H1 (cell line): ENCODE results near the gene KRTAP12-2. TPM values are rescaled to one million over a fixed set of nuclear protein-coding genes. Genes with fewer than 3 reads are reported as not detected.

Experiments
- CTCF ChIA-PET: fragments of 300-600 bp; sonication (Branson Sonifier 250); formaldehyde crosslinking; loops from one replicate; lab custom pipeline; 2021; ENCODE audit not compliant: partially characterized antibody; lab: Charles Lee
- POLR2A ChIA-PET: fragments of 300-600 bp; sonication (Branson Sonifier 250); formaldehyde crosslinking; loops from one replicate; lab custom pipeline; 2021; ENCODE audit warnings: inconsistent platforms; ENCODE audit not compliant: partially characterized antibody; lab: Charles Lee
- DNase-seq, 2 experiments: peaks; one replicate each; pipeline versions ENCODE4 v3.0.0 to v3.0.0-alpha.2; 2010 to 2022; ENCODE audit warnings: low spot score in 2 of 2, low read depth in 1 of 2, mixed read lengths in 1 of 2
- FAIRE-seq: peaks from 2 replicates; lab custom pipeline; 2011; peaks lifted over from hg19 to GRCh38; lab: Jason Lieb, UNC
- H2AFZ ChIP-seq: 2 replicates; pipeline ENCODE4 v1.8.1; 2012; ENCODE audit warnings: low read length, inconsistent platforms
- H2AK5ac ChIP-seq: 2 replicates; pipeline ENCODE4 v1.6.1; 2013; ENCODE audit warnings: low read depth, low read length
- H2BK120ac ChIP-seq: replicated peaks from 2 replicates; pipeline ENCODE3; 2013; ENCODE audit warnings: low read depth, low read length, inconsistent platforms
- H2BK12ac ChIP-seq: 2 replicates; pipeline ENCODE4 v1.6.1; 2013; ENCODE audit warnings: low read depth, low read length
- H2BK15ac ChIP-seq: 2 replicates; pipeline ENCODE4 v1.6.1; 2013; ENCODE audit warnings: low read length
- H2BK20ac ChIP-seq: 2 replicates; pipeline ENCODE4 v1.6.1; 2013; ENCODE audit warnings: low read length
- H2BK5ac ChIP-seq: 2 replicates; pipeline ENCODE4 v1.6.1; 2013; ENCODE audit warnings: low read depth, low read length
- H3K14ac ChIP-seq: 2 replicates; pipeline ENCODE4 v1.6.1; 2013; ENCODE audit warnings: inconsistent platforms; ENCODE audit not compliant: insufficient read length
- H3K18ac ChIP-seq: 2 replicates; pipeline ENCODE4 v1.6.1; 2013; ENCODE audit warnings: low read length; ENCODE audit errors: extremely low read depth
- H3K23ac ChIP-seq: 2 replicates; pipeline ENCODE4 v1.6.1; 2013; ENCODE audit warnings: inconsistent platforms; ENCODE audit not compliant: insufficient read length
- H3K23me2 ChIP-seq: 2 replicates; pipeline ENCODE4 v1.6.1; 2013; ENCODE audit warnings: low read depth, low read length
- H3K27ac ChIP-seq: 2 replicates; pipeline ENCODE4 v1.6.1; 2011; ENCODE audit warnings: low read depth, low read length, inconsistent platforms
- H3K27me3 ChIP-seq, 4 experiments: replicated peaks in 1 of 4; 1 replicate in 1 of 4; 2 replicates in 3 of 4; pipeline versions ENCODE4 v1.6.1 to v1.8.1; 2011 to 2013; ENCODE audit warnings: low read length in 3 of 4, mild to moderate bottlenecking in 3 of 4, inconsistent platforms in 2 of 4, mixed read lengths in 2 of 4, moderate library complexity in 1 of 4; ENCODE audit not compliant: control insufficient read depth in 3 of 4, insufficient read depth in 3 of 4; ENCODE audit errors: extremely low read depth in 1 of 4
- H3K36me3 ChIP-seq, 4 experiments: 2 replicates each; pipeline versions ENCODE4 v1.6.1 to v1.8.1; 2011 to 2013; ENCODE audit warnings: mild to moderate bottlenecking in 4 of 4, low read length in 3 of 4, moderate library complexity in 2 of 4, control low read depth in 1 of 4, inconsistent platforms in 1 of 4; ENCODE audit not compliant: insufficient read depth in 4 of 4, control insufficient read depth in 2 of 4
- H3K4ac ChIP-seq: replicated peaks from 2 replicates; pipeline ENCODE3; 2013; ENCODE audit warnings: low read length, low read depth, mixed read lengths, inconsistent platforms; ENCODE audit not compliant: insufficient read length
- H3K4me1 ChIP-seq, 4 experiments: replicated peaks in 1 of 4; 1 replicate in 1 of 4; 2 replicates in 3 of 4; pipeline versions ENCODE4 v1.6.1 to v1.8.1; 2011 to 2013; ENCODE audit warnings: low read length in 3 of 4, inconsistent platforms in 2 of 4, mixed read lengths in 1 of 4; ENCODE audit not compliant: insufficient read depth in 4 of 4, control insufficient read depth in 3 of 4
- H3K4me2 ChIP-seq, 2 experiments: 2 replicates each; pipeline versions ENCODE4 v1.6.1 to v1.8.1; 2011 to 2013; ENCODE audit warnings: low read depth in 2 of 2, low read length in 2 of 2, control low read depth in 1 of 2, inconsistent platforms in 1 of 2, mild to moderate bottlenecking in 1 of 2; ENCODE audit not compliant: insufficient read depth in 1 of 2
- H3K4me3 ChIP-seq, 4 experiments: fragments of 200-600, 300-600 bp in 1 of 4; sonication (generic), shearing (Covaris generic), sonication (Bioruptor Twin) in 1 of 4; 2 replicates each; pipeline versions ENCODE4 v1.5.1 to v1.8.1; 2011 to 2016; ENCODE audit warnings: low read length in 4 of 4, low read depth in 3 of 4, control low read depth in 2 of 4, inconsistent platforms in 2 of 4, mild to moderate bottlenecking in 2 of 4, mixed read lengths in 1 of 4, moderate library complexity in 1 of 4; ENCODE audit not compliant: insufficient read depth in 2 of 4; ENCODE audit errors: extremely low read depth in 1 of 4
- H3K56ac ChIP-seq: replicated peaks from 2 replicates; pipeline ENCODE3; 2013; ENCODE audit warnings: low read depth, mild to moderate bottlenecking, mixed read lengths, low read length, inconsistent platforms; ENCODE audit not compliant: insufficient read length
- H3K79me1 ChIP-seq: 2 replicates; pipeline ENCODE4 v1.6.1; 2013; ENCODE audit warnings: low read depth, low read length, control low read depth
- H3K79me2 ChIP-seq, 2 experiments: 2 replicates each; pipeline versions ENCODE4 v1.6.1 to v1.8.1; 2012 to 2013; ENCODE audit warnings: low read length in 2 of 2, mild to moderate bottlenecking in 2 of 2, inconsistent platforms in 1 of 2; ENCODE audit not compliant: insufficient read depth in 2 of 2, control insufficient read depth in 1 of 2
- H3K9ac ChIP-seq, 4 experiments: replicated peaks in 1 of 4; 1 replicate in 1 of 4; 2 replicates in 3 of 4; pipeline versions ENCODE4 v1.6.1 to v1.8.1; 2011 to 2013; ENCODE audit warnings: low read depth in 3 of 4, low read length in 3 of 4, control low read depth in 2 of 4, mild to moderate bottlenecking in 2 of 4, moderate library complexity in 2 of 4, inconsistent platforms in 1 of 4; ENCODE audit errors: extremely low read depth in 1 of 4
- H3K9me3 ChIP-seq, 2 experiments: 2 replicates each; pipeline versions ENCODE4 v1.6.1 to v1.8.1; 2012 to 2013; ENCODE audit warnings: mild to moderate bottlenecking in 2 of 2, moderate library complexity in 2 of 2, control low read depth in 1 of 2, inconsistent platforms in 1 of 2, low read depth in 1 of 2, low read length in 1 of 2, mixed read lengths in 1 of 2; ENCODE audit not compliant: insufficient read depth in 2 of 2
- H4K20me1 ChIP-seq, 2 experiments: replicated peaks in 1 of 2; 2 replicates each; pipeline versions ENCODE3 to v1.8.1; 2011 to 2013; ENCODE audit warnings: inconsistent platforms in 2 of 2, low read length in 2 of 2, mild to moderate bottlenecking in 1 of 2; ENCODE audit not compliant: insufficient read depth in 2 of 2, control insufficient read depth in 1 of 2
- H4K5ac ChIP-seq: 2 replicates; pipeline ENCODE4 v1.6.1; 2013; ENCODE audit warnings: low read length, low read depth, mixed read lengths, inconsistent platforms; ENCODE audit not compliant: insufficient read length
- H4K8ac ChIP-seq: 2 replicates; pipeline ENCODE4 v1.8.0; 2013; ENCODE audit warnings: mild to moderate bottlenecking, moderate library complexity, low read length, inconsistent platforms; ENCODE audit not compliant: insufficient read depth; ENCODE audit errors: extremely low read depth
- H4K91ac ChIP-seq: replicated peaks from 2 replicates; pipeline ENCODE3; 2013; ENCODE audit warnings: low read length, mixed read lengths, inconsistent platforms; ENCODE audit not compliant: insufficient read length
- CREB1 ChIP-seq: IDR thresholded peaks from 2 replicates; pipeline ENCODE4 v1.6.1; 2012; ENCODE audit warnings: inconsistent platforms
- CTCF ChIP-seq, 3 experiments: IDR thresholded peaks; 1 replicate in 2 of 3; 2 replicates in 1 of 3; pipeline versions ENCODE4 v1.5.1 to v1.6.1; 2011; ENCODE audit warnings: low read length in 3 of 3, mild to moderate bottlenecking in 3 of 3, inconsistent platforms in 2 of 3, low read depth in 1 of 3, moderate library complexity in 1 of 3; ENCODE audit not compliant: insufficient read depth in 1 of 3; ENCODE audit errors: control extremely low read depth in 1 of 3
- WGBS, 2 experiments: shearing (Covaris generic) in 1 of 2; methylation state at CpG; one replicate each; pipeline versions ENCODE4 v1.1.6 to v1.1.7; 2013 to 2015; ENCODE audit warnings: low lambda C conversion rate in 2 of 2, mixed read lengths in 2 of 2, inconsistent platforms in 1 of 2, low coverage in 1 of 2, missing lambda C conversion rate in 1 of 2; ENCODE audit not compliant: insufficient replicate concordance in 2 of 2, insufficient coverage in 1 of 2, insufficient read length in 1 of 2; ENCODE audit errors: extremely low coverage in 1 of 2, missing lambda C conversion rate in 1 of 2; 5-methylcytosine and 5-hydroxymethylcytosine counted together
- polyA plus RNA-seq, 7 experiments: library from polyadenylated mRNA; depleted of rRNA in 3 of 7; stranded (reverse) in 5 of 7; unstranded in 2 of 7; fragments of >200 nt in 5 of 7; fragments of 200-250 nt in 2 of 7; gene quantifications; 1 replicate in 5 of 7; 2 replicates in 1 of 7; 4 replicates in 1 of 7; pipeline versions ENCODE4 v1.2.1 to v1.2.3, GENCODE V29; 2011 to 2013; ENCODE audit warnings: missing spikeins in 2 of 7, mixed read lengths in 2 of 7
- total RNA-seq: library from RNA; stranded (reverse); fragmentation: NEBNext Ultra II Directional; extraction: Animal tissue kit (Norgen Biotek cat#: 25700); gene quantifications from 2 replicates; pipeline ENCODE4 v1.2.1, GENCODE V29; 2021

The KRTAP12-2 gene
- total and polyA plus RNA-seq, 2 of the 8 experiments (the other 6 are each of a cell fraction or from before 2014, with no cell fraction given): 0.50 TPM; not detected in 1

- no peak overlapping the region for H3K18ac ChIP-seq
- H3K36me3 ChIP-seq: no peaks in the 10 kb centered on the region
- H3K4me1 ChIP-seq: peaks cover 0 to 30% (median 16%) of the 10 kb centered on the region in 4 experiments; a peak in 6 of 7 replicates
- no peak overlapping the region for H2AFZ ChIP-seq
- H3K14ac ChIP-seq: no peak overlapping the region
- peak overlapping the region; percentile 58 for H2BK120ac ChIP-seq
- TF ChIP-seq CTCF (IDR thresholded peaks at IDR 0.05; ENCODE audit: control extremely low read depth in 1 of 3, insufficient read depth in 1 of 3, low read depth in 1 of 3, low read length in 3 of 3): no peak
- no peak for TF ChIP-seq CREB1
- peak overlapping the region; percentile 53; the same call in 1 of the 2 replicates for H2BK15ac ChIP-seq
- H4K5ac ChIP-seq: no peak overlapping the region
- FAIRE-seq (no peak), DNase-seq (no peak)
- H4K20me1 ChIP-seq: no peaks in the 10 kb centered on the region
- no peak overlapping the region for H3K9ac ChIP-seq
- ChIA-PET CTCF (interaction anchor here (0.6 to 3.8 kb wide), 7 partner anchors 10 to 443 kb away, joined by 3 to 13 read pairs (median 3); no protein-coding TSS in a partner anchor), POLR2A (interaction anchor here (1.4 to 2.2 kb wide), 3 partner anchors 12 to 178 kb away, joined by 4 read pairs; partner anchors contain the start of gene KRTAP10-4)
- H3K9me3 ChIP-seq: peaks cover 0 to 4% of the 10 kb centered on the region in 2 experiments; a peak in 1 of 4 replicates
- H3K79me1 ChIP-seq: peaks cover 3% of the 10 kb centered on the region; the same call in 1 of the 2 replicates
- WGBS, 2 experiments: 92% methylated on average over 8 of the region's 8 CpGs; no CpG with 5 or more reads in 1 of the 2 experiments
- H4K8ac ChIP-seq: no peak overlapping the region
- H2BK5ac ChIP-seq: no peak overlapping the region; the same call in 1 of the 2 replicates
- H3K27me3 ChIP-seq: no peaks in the 10 kb centered on the region
- no peak overlapping the region for H2BK12ac ChIP-seq
- no peak overlapping the region for H3K4me3 ChIP-seq
- no peak overlapping the region for H3K4me2 ChIP-seq
- H3K56ac ChIP-seq: no peak overlapping the region
- H3K27ac ChIP-seq: no peak overlapping the region
- peak overlapping the region; percentile 72 for H3K4ac ChIP-seq
- H3K23me2 ChIP-seq: no peaks in the 10 kb centered on the region
- H4K91ac ChIP-seq: no peak overlapping the region
- H3K79me2 ChIP-seq: no peaks in the 10 kb centered on the region
- H3K23ac ChIP-seq: no peak overlapping the region
- no peak overlapping the region for H2AK5ac ChIP-seq
- H2BK20ac ChIP-seq: no peak overlapping the region
Observed at GRCh38 chr21:44695641-44696040, 28.9 kb upstream of the KRTAP12-2 start.
